Aortic smooth muscle cell (primary cell): ENCODE data around the gene BEX2. TPM values are rescaled to one million over a fixed set of nuclear protein-coding genes. Genes with fewer than 3 reads are reported as not detected.

Experiments
- total RNA-seq: library from RNA; depleted of rRNA; stranded (reverse); fragments of >200 nt; gene quantifications from 2 replicates; pipeline ENCODE4 v1.2.3, GENCODE V29; 2014

BEX2 gene
- total RNA-seq = 0.68 and 0.79 TPM in 2 replicates

GRCh38 chrX:103310555-103311398, at the start of gene BEX2:
TSS of gene BEX2 (minus strand) at chrX:103310990. CDS start at chrX:103309976, 1,014 bp downstream.

GRCh38 chrX:103356130-103356798, 45.5 kb upstream of the BEX2 start, which contains the start of gene TCEAL9:
TSS of gene TCEAL9 (plus strand) at chrX:103356506. CDS start at chrX:103357685, 1,179 bp downstream.

GRCh38 chrX:103329991-103330390, 19.2 kb upstream of the BEX2 start, which contains the start of gene TCEAL7:
TSS of gene TCEAL7 (plus strand) at chrX:103330239. CDS start at chrX:103331404, 1,165 bp downstream.

GRCh38 chrX:103276581-103277002, 34.2 kb downstream of the BEX2 start, which contains the start of gene TCEAL5:
TSS of gene TCEAL5 (minus strand) at chrX:103276750. CDS start at chrX:103274563, 2,187 bp downstream.

Other genes starting within 250 kb of the BEX2 start
- gene BEX1, start 246.8 kb downstream of the BEX2 start, total RNA-seq = not detected in 2 replicates
- not detected in 2 replicates for gene NXF3, start 217.8 kb downstream of the BEX2 start, total RNA-seq
- 12.2 and 12.6 TPM in 2 replicates for gene BEX4, start 95.9 kb downstream of the BEX2 start, total RNA-seq
- gene TCEAL8, start 55.8 kb downstream of the BEX2 start, total RNA-seq = 115 and 131 TPM in 2 replicates
- not detected in 2 replicates for gene TCEAL5, start 34.2 kb downstream of the BEX2 start, total RNA-seq
- 25.2 and 27.7 TPM in 2 replicates for gene TCEAL7, start 19.2 kb upstream of the BEX2 start, total RNA-seq
- gene TCEAL9, start 45.5 kb upstream of the BEX2 start, total RNA-seq = 184 and 202 TPM in 2 replicates
- gene BEX3, start 65.5 kb upstream of the BEX2 start, total RNA-seq = 344 and 392 TPM in 2 replicates
- gene RAB40A, start 208.5 kb upstream of the BEX2 start, total RNA-seq = 0.12 TPM in 1 of 2 replicates, not detected in the other